ENCODE data around the gene SENP5. TPM values are rescaled to one million over a fixed set of nuclear protein-coding genes. Genes with fewer than 3 reads are reported as not detected.

Gene SENP5
- total RNA-seq, 1 experiment from 2014 or later = 30.4 TPM

DNA sequence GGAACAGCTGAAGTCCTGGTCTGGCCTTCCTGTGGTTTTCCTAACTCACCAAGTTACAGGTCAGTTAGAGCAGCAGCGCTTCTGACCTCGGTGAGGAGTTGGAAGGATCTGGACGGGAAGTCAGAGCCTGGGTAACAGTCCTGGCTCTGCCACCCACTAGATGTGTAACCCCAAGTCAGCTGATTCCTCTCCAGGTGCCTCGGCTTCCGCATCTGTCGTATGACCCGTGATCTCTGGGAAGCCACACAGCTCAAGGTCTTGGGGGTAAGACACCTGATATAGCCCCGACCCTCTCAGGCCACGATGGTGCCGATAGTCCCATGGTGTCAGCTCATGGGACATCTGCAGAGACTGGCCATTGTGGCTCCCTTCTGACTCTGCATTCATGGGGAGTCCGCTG lies 109.2 kb downstream of the SENP5 start:
- H3K79me1 ChIP-seq (ENCODE audit: insufficient read depth, low read depth, low read length, poor library complexity, severe bottlenecking) = no peaks in the 10 kb centered on the region
- H3K36me3 Mint-ChIP-seq (ENCODE audit: insufficient read depth in 1 of 3, low read depth in 3 of 3) = peaks cover 0 to 4% (median 4%) of the 10 kb centered on the region in 3 experiments; a peak in 3 of 7 replicates
- no peak overlapping the region for H2BK120ac ChIP-seq (ENCODE audit: low read depth, low read length, poor library complexity, severe bottlenecking)
- peaks cover 33% of the 10 kb centered on the region for H3K27me3 Mint-ChIP-seq (ENCODE audit: low read depth)
- H3K9me3 Mint-ChIP-seq = peaks cover 3 to 8% of the 10 kb centered on the region in 2 experiments; a peak in 4 of 5 replicates
- H3K27ac ChIP-seq (ENCODE audit: insufficient read length, low read depth, low read length) = no peak overlapping the region
- no peak overlapping the region for H2AFZ ChIP-seq (ENCODE audit: low read length)
- H3K4me1 Mint-ChIP-seq = peaks cover 0 to 4% of the 10 kb centered on the region in 2 experiments; a peak in 2 of 4 replicates
- no peaks in the 10 kb centered on the region for H3K23me2 ChIP-seq (ENCODE audit: insufficient read length, low read depth, low read length, poor library complexity, severe bottlenecking)
- no peak overlapping the region for H2AK5ac ChIP-seq (ENCODE audit: insufficient read length, low read length)
- no peak overlapping the region for H3K4me3 Mint-ChIP-seq
- no peak overlapping the region for H3T11ph ChIP-seq (ENCODE audit: low read length)
- no peak overlapping the region for H3K4ac ChIP-seq (ENCODE audit: low read depth, low read length)
- no peaks in the 10 kb centered on the region for H3K79me2 ChIP-seq (ENCODE audit: insufficient read depth, low read length)
- TF ChIP-seq, protein P1, sequence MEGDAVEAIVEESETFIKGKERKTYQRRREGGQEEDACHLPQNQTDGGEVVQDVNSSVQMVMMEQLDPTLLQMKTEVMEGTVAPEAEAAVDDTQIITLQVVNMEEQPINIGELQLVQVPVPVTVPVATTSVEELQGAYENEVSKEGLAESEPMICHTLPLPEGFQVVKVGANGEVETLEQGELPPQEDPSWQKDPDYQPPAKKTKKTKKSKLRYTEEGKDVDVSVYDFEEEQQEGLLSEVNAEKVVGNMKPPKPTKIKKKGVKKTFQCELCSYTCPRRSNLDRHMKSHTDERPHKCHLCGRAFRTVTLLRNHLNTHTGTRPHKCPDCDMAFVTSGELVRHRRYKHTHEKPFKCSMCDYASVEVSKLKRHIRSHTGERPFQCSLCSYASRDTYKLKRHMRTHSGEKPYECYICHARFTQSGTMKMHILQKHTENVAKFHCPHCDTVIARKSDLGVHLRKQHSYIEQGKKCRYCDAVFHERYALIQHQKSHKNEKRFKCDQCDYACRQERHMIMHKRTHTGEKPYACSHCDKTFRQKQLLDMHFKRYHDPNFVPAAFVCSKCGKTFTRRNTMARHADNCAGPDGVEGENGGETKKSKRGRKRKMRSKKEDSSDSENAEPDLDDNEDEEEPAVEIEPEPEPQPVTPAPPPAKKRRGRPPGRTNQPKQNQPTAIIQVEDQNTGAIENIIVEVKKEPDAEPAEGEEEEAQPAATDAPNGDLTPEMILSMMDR (conservative IDR thresholded peaks at IDR 0.05) = no peak
- no peak overlapping the region for H2BK15ac ChIP-seq (ENCODE audit: low read depth, low read length)
- no peak overlapping the region for H4K5ac ChIP-seq (ENCODE audit: insufficient read length, low read depth, low read length)
- H4K91ac ChIP-seq (ENCODE audit: insufficient read length, low read depth, low read length) = no peak overlapping the region
- no peak overlapping the region for H3K23ac ChIP-seq (ENCODE audit: insufficient read length, low read depth, low read length)
- no peak overlapping the region for H3K18ac ChIP-seq (ENCODE audit: insufficient read length, low read depth, low read length)
- H3K27me3 ChIP-seq (ENCODE audit: insufficient read depth, low read length) = no peaks in the 10 kb centered on the region
- H3K9me3 ChIP-seq (ENCODE audit: control insufficient read depth, low read depth, low read length) = no peaks in the 10 kb centered on the region
- H2BK12ac ChIP-seq (ENCODE audit: insufficient read length, low read depth, low read length) = no peak overlapping the region
- no peak overlapping the region for H3K14ac ChIP-seq (ENCODE audit: insufficient read depth, low read length)
- H2BK5ac ChIP-seq (ENCODE audit: insufficient read length, low read length) = no peak overlapping the region
- no CpG with 5 or more reads among the region's 11 CpGs for WGBS (ENCODE audit: extremely low coverage, insufficient read length, low lambda C conversion rate)
- H4K20me1 ChIP-seq (ENCODE audit: control insufficient read depth, insufficient read depth, insufficient read length) = no peaks in the 10 kb centered on the region
- H3K9ac ChIP-seq (ENCODE audit: extremely low read depth, insufficient read length, low read length) = no peak overlapping the region
- H3K27ac Mint-ChIP-seq = no peak overlapping the region
- no peaks in the 10 kb centered on the region; the same call in 1 of the 2 replicates for H3K4me1 ChIP-seq (ENCODE audit: insufficient read depth, low read length)
- H4K8ac ChIP-seq (replicated peaks; ENCODE audit: insufficient read length, low read depth, low read length) = no peak overlapping the region
- no peak overlapping the region for H3K56ac ChIP-seq (ENCODE audit: insufficient read length, low read depth, low read length)
- no peak for DNase-seq
- H2BK20ac ChIP-seq (ENCODE audit: low read depth, low read length, poor library complexity, severe bottlenecking) = no peak overlapping the region
- H3K4me2 ChIP-seq (ENCODE audit: insufficient read depth, insufficient read length, low read length) = no peak overlapping the region

Measured in H9 (cell line).